Heart right ventricle (tissue), 16 donors: ENCODE results near the gene TBX1. TPM values are rescaled to one million over a fixed set of nuclear protein-coding genes. Genes with fewer than 3 reads are reported as not detected.
"Not testable (repeated sequence)": the region's sequence is repeated elsewhere in the genome, so short reads cannot be mapped to it uniquely, and the experiment has no call there.

ENCODE experiments used
- ATAC-seq, 8 donors: fragments of 200-7000 bp; cut with Tn5 transposase; one replicate each; pipeline ENCODE4 v1.9.1; 2020; ENCODE audit warnings: mild to moderate bottlenecking in 8 of 8, moderate library complexity in 8 of 8, moderate number of reproducible peaks in 1 of 8
- DNase-seq, 2 donors: peaks; one replicate each; pipeline ENCODE4 v3.0.0-alpha.2; 2020
- H3K27ac ChIP-seq, 10 donors: fragments of 200-600 bp; sonication (generic) in 2 of 10; one replicate each; pipeline versions ENCODE4 v1.5.0 to v1.8.0; 2020 to 2022; ENCODE audit warnings: mild to moderate bottlenecking in 3 of 10
- H3K27me3 ChIP-seq, 7 donors: fragments of 200-600 bp; one replicate each; pipeline ENCODE4 v1.8.0; 2021 to 2022; ENCODE audit warnings: mild to moderate bottlenecking in 2 of 7
- H3K36me3 ChIP-seq, 9 donors: fragments of 200-600 bp; sonication (generic) in 1 of 9; one replicate each; pipeline versions ENCODE4 v1.5.0 to v1.8.0; 2020 to 2022; ENCODE audit warnings: mild to moderate bottlenecking in 2 of 9
- H3K4me1 ChIP-seq, 9 donors: fragments of 200-600 bp; sonication (generic) in 1 of 9; one replicate each; pipeline versions ENCODE4 v1.5.0 to v1.8.0; 2020 to 2022; ENCODE audit warnings: mild to moderate bottlenecking in 4 of 9
- H3K4me3 ChIP-seq, 10 donors: fragments of 200-600 bp; sonication (generic) in 2 of 10; one replicate each; pipeline versions ENCODE4 v1.5.0 to v1.8.0; 2020 to 2022; ENCODE audit warnings: mild to moderate bottlenecking in 7 of 10, moderate library complexity in 2 of 10
- H3K9me3 ChIP-seq, 11 donors: fragments of 200-600 bp in 10 of 11; sonication (generic) in 2 of 11; one replicate each; pipeline versions ENCODE4 v1.5.0 to v1.8.0; 2013 to 2022; ENCODE audit warnings: mild to moderate bottlenecking in 2 of 11, control low read depth in 1 of 11, moderate library complexity in 1 of 11
- WGBS, 2 donors: extraction: QIAGEN DNeasy Blood & Tissue Kit; methylation state at CpG; one replicate each; pipeline ENCODE4 v1.1.7; 2013; ENCODE audit warnings: inconsistent platforms in 1 of 2; 5-methylcytosine and 5-hydroxymethylcytosine counted together
- intact Hi-C, 10 donors: fragments of 100-400 bp; cut with DNase I; formaldehyde crosslinking; loops; one replicate each; pipeline versions ENCODE4 v1.11.1 to v1.14.2; 2022
- polyA plus RNA-seq, 2 donors: library from polyadenylated mRNA; stranded (reverse); fragments of 200-250 nt; gene quantifications; one replicate each; pipeline ENCODE4 v1.2.3, GENCODE V29; 2013
- total RNA-seq, 10 donors: library from RNA; stranded (reverse); fragmentation: NEBNext Ultra II Directional in 3 of 10; extraction: Animal tissue kit (Norgen Biotek cat#: 25700) in 3 of 10; gene quantifications; one replicate each; pipeline versions ENCODE4 v1.2.1 to v1.2.4, GENCODE V29; 2021 to 2023
- TF ChIP-seq, protein P1 (sequence below), 9 donors: fragments of 200-600 bp; sonication (generic) in 2 of 9; IDR thresholded peaks; one replicate each; pipeline versions ENCODE4 v1.5.0 to v1.8.0; 2021 to 2022; ENCODE audit warnings: antibody characterized with exemption in 9 of 9, mild to moderate bottlenecking in 5 of 9, moderate library complexity in 1 of 9
- donor health status: Arrhythmogenic right ventricular cardiomyopathy.
- donor health status: ischemic (EF 13 %, LVEDD 7.1; RV severe dilation, severe dysfunction).
- donor health status: healthy with polysubstance abuse.
- donor health status: DM: no; HTN: yes; CAD: no.
- donor health status: DM: no; HTN: no; CAD: no.
- donor health status: ischemic (EF 25% LVEDD 6.9; RV normal size, moderate dysfunction).
- donor health status: ischemic (EF 25% LVEDD 5.7; RV mildly dilated, moderate dysfunction).
- donor health status: healthy.
- donor health status: DM: yes; HTN: yes; CAD: no.
- donor health status: Ischemic cardiomyopathy.
- donor health status: ischemic (EF 35%, LVEDD 5.7; RV mildly dilated, moderate dysfunction).
- donor health status: nonischemic (EF 11% LVEDD 7.7; RV severe dilation, severe dysfunction).
- donor health status: DM: yes; HTN: yes; CAD: no.
- donor health status: PGD.
- donor health status: ischemic (EF 29% LVEDD 5.4; RV normal size, mild dysfunction).
- donor health status: nonischemic (EF 23%, LVEDD 6.1; RV moderate dilation, normal function).

The TBX1 gene
- total and polyA plus RNA-seq, 12 donors, result 0.53 to 1.8 (median 0.98) TPM

DNA sequence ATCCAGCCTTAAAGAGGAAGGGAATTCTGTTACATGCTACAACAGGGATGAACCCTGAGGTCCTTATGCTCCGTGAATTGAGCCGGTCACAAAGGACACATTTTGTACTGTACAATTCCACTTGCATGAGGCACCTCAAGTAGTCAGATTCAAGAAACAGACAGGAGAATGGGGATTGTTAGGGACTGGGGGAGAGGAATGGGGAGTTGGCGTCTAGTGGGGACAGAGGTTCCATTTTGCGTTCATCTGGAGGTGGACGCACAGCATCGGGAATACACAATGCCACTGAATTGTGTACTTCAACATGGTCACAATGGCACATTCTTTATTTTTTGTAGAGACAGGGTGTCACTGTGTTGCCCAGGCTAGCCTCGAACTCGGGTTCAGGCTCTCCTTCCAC lies 14.1 kb downstream of the TBX1 start:
- TF ChIP-seq, protein P1, sequence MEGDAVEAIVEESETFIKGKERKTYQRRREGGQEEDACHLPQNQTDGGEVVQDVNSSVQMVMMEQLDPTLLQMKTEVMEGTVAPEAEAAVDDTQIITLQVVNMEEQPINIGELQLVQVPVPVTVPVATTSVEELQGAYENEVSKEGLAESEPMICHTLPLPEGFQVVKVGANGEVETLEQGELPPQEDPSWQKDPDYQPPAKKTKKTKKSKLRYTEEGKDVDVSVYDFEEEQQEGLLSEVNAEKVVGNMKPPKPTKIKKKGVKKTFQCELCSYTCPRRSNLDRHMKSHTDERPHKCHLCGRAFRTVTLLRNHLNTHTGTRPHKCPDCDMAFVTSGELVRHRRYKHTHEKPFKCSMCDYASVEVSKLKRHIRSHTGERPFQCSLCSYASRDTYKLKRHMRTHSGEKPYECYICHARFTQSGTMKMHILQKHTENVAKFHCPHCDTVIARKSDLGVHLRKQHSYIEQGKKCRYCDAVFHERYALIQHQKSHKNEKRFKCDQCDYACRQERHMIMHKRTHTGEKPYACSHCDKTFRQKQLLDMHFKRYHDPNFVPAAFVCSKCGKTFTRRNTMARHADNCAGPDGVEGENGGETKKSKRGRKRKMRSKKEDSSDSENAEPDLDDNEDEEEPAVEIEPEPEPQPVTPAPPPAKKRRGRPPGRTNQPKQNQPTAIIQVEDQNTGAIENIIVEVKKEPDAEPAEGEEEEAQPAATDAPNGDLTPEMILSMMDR (IDR thresholded peaks at IDR 0.05), result no peak
- DNase-seq, result no peak
- intact Hi-C loops, result loop anchor here in 1 of 10 donors (10.0 kb wide), 1 partner anchor 70 kb away; no protein-coding TSS in a partner anchor
- H3K27me3 ChIP-seq, result peaks cover 14 to 83% (median 67%) of the 10 kb centered on the region in 7 donors
- ATAC-seq, result no peak
- no peaks in the 10 kb centered on the region for H3K36me3 ChIP-seq
- H3K4me3 ChIP-seq, result no peak overlapping the region
- H3K27ac ChIP-seq, result no peak overlapping the region
- WGBS, 2 donors, result 92 to 94% methylated on average over 8 of the region's 8 CpGs
- H3K4me1 ChIP-seq, result peaks cover 0 to 15% (median 7%) of the 10 kb centered on the region in 9 donors
- H3K9me3 ChIP-seq, result no peaks in the 10 kb centered on the region

DNA sequence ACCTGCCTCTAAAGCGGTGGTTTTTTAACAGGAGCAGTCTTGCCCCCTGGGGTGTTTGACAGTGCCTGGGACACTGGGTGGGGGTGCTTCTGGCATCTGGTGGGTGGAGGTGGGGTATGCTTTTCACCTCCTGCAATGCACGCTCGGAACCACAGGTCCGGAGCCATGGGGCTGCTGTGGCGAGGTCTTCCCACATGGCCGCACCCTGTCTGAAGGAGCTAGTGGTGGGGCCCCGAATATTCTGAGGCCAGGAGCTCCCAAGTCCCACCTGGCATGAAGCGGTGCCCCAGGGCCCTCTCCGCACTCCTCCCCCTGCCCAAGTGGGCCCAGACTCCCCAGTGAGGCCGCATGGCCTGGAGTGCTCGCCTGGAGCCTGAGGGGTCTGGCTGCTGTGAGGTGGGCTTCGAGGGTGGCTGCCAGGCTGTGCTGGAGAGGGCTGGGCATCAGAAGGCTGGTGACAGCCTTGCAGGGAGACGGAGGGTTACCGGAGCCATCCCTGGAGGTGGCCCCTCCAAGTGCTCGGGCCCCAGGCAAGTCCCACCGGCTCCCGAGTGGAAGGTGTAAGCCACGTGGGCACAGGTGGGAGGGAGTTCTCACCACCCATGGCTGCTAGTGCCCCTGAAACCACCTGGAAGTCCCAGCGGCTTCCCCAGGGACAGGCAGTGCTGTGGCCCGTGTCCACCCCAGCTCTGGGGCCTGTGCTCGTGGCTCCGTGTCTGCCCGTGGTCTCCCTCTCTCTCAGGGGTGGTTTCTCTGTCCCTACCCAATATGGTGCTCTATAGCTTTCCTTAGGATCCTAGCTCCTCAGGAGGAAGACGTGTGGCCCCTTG lies 15.1 kb downstream of the TBX1 start:
- ATAC-seq, result peak in 1 of 8 donors; percentile 11
- TF ChIP-seq, protein P1 (IDR thresholded peaks at IDR 0.05), result no peak
- H3K4me3 ChIP-seq, result no peak overlapping the region
- H3K9me3 ChIP-seq, result no peaks in the 10 kb centered on the region
- peaks cover 8 to 78% (median 56%) of the 10 kb centered on the region in 7 donors for H3K27me3 ChIP-seq
- H3K4me1 ChIP-seq, result peaks cover 0 to 15% (median 9%) of the 10 kb centered on the region in 9 donors
- DNase-seq, result no peak
- H3K36me3 ChIP-seq, result no peaks in the 10 kb centered on the region
- H3K27ac ChIP-seq, result no peak overlapping the region
- WGBS, 2 donors, result 89 to 91% methylated on average over 24 of the region's 24 CpGs
- intact Hi-C loops, result loop anchor here in 1 of 10 donors (10.0 kb wide), 1 partner anchor 69 kb away; no protein-coding TSS in a partner anchor

DNA sequence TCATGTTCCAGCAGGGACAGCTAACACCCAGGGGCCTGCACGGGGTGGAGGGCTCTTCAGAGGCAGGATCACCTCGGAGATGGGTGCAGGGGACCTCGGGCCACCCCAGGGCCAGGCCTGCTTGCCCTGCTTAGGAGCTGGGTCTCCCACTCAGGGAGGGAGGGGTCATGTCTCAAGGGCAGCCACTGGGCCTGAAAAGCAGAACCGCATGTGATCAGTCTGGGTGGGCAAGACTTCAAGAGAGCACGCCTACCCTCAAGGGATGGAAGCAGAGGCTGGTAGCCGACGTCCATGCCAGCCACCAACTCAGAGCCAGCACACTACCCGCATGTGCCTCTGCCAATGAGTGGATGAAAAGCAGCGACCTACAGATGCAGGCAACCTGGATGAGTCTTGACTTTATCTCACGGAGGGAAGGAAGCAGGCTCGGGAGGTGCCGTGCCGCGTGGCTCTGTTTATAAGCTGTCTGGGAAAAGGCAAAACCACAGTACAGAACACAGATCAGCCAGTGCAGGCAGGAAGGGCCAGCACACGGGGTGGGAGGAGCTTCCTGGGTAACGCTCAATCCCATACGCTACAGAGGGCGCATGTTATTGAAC lies 16.0 kb downstream of the TBX1 start:
- H3K36me3 ChIP-seq, result no peaks in the 10 kb centered on the region
- 49 to 60% methylated on average over 18 of the region's 18 CpGs for whole genome bisulfite sequencing, 2 donors
- intact Hi-C loops, result loop anchor here in 1 of 10 donors (10.0 kb wide), 1 partner anchor 68 kb away; no protein-coding TSS in a partner anchor
- no peak overlapping the region for H3K4me3 ChIP-seq
- H3K9me3 ChIP-seq, result peaks cover 0 to 4% (median 0%) of the 10 kb centered on the region in 11 donors
- peak in 2 of 8 donors; percentile 10 to 28 for ATAC-seq
- TF ChIP-seq, protein P1 (IDR thresholded peaks at IDR 0.05), result no peak
- H3K27ac ChIP-seq, result no peak overlapping the region
- DNase-seq, result peak in 1 of 2 donors; percentile 9
- H3K4me1 ChIP-seq, result peaks cover 0 to 15% (median 9%) of the 10 kb centered on the region in 9 donors
- H3K27me3 ChIP-seq, result peaks cover 8 to 79% (median 50%) of the 10 kb centered on the region in 7 donors

DNA sequence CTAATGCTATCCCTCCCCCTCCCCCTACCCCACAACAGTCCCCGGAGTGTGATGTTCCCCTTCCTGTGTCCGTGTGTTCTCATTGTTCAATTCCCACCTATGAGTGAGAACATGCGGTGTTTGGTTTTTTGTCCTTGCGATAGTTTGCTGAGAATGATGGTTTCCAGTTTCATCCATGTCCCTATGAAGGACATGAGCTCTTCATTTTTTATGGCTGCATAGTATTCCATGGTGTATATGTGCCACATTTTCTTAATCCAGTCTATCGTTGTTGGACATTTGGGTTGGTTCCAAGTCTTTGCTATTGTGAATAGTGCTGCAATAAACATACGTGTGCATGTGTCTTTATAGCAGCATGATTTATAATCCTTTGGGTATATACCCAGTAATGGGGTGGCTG lies 16.6 kb downstream of the TBX1 start:
- H3K27ac ChIP-seq, H3K4me3 ChIP-seq, DNase-seq, H3K36me3 ChIP-seq, ATAC-seq: not testable (repeated sequence)
- H3K27me3 ChIP-seq, result peaks cover 8 to 79% (median 49%) of the 10 kb centered on the region in 7 donors
- peaks cover 0 to 10% (median 0%) of the 10 kb centered on the region in 11 donors for H3K9me3 ChIP-seq
- intact Hi-C loops, result loop anchor here in 1 of 10 donors (10.0 kb wide), 1 partner anchor 68 kb away; no protein-coding TSS in a partner anchor
- peaks cover 0 to 15% (median 9%) of the 10 kb centered on the region in 9 donors for H3K4me1 ChIP-seq
- 85% methylated on average over 4 to 5 of the region's 6 CpGs for WGBS, 2 donors
